ENCODE measurements around the gene MED17.
A peak's percentile ranks its signal among the peaks of the same experiment; 100 is the strongest.

MED17 gene

GRCh38 chr11:93740031-93740729, 43.9 kb upstream of the MED17 start:
- Histone ChIP-seq H3K9me3 (ENCODE audit: control extremely low read depth in 1 of 5, control insufficient read depth in 4 of 5, insufficient read depth in 2 of 5, low read depth in 1 of 5, low read length in 4 of 5) (no peaks in the 10 kb centered on the region), H3K4me3 (ENCODE audit: control insufficient read depth in 1 of 7, extremely low read depth in 1 of 7, insufficient read depth in 4 of 7, low read depth in 2 of 7, low read length in 6 of 7) (peak overlapping the region; percentile 21 to 99 (median 94)), H3K4me1 (ENCODE audit: control extremely low read depth in 1 of 4, control insufficient read depth in 4 of 4, insufficient read depth in 4 of 4, low read length in 3 of 4) (peaks cover 16 to 68% (median 36%) of the 10 kb centered on the region in 4 experiments), H3K27ac (ENCODE audit: insufficient read depth in 1 of 2, low read depth in 1 of 2, low read length in 2 of 2, poor library complexity in 1 of 2, severe bottlenecking in 2 of 2) (peak overlapping the region; percentile 92 to 97), H3K36me3 (ENCODE audit: control insufficient read depth in 4 of 4, insufficient read depth in 4 of 4, low read length in 3 of 4) (peaks cover 12 to 56% (median 30%) of the 10 kb centered on the region in 4 experiments), H3K27me3 (replicated peaks in 2 of 5; ENCODE audit: control insufficient read depth in 4 of 5, insufficient read depth in 5 of 5, low read length in 4 of 5) (no peaks in the 10 kb centered on the region)
- peak in 1 of 3 donors; percentile 58 for DNase-seq
- ChIA-PET CTCF (interaction anchor here (1.2 to 6.7 kb wide), 5 partner anchors 9 to 49 kb away, joined by 3 to 51 read pairs (median 12); no protein-coding TSS in a partner anchor), POLR2A (interaction anchor here (0.7 to 4.3 kb wide), 6 partner anchors 9 to 1597 kb away, joined by 3 to 47 read pairs (median 5); no protein-coding TSS in a partner anchor)
- 10% methylated on average over 6 of the region's 18 CpGs for WGBS (ENCODE audit: insufficient coverage)

GRCh38 chr11:93740730-93741093, 43.4 kb upstream of the MED17 start:
- Histone ChIP-seq H3K9me3 (ENCODE audit: control extremely low read depth in 1 of 5, control insufficient read depth in 4 of 5, insufficient read depth in 2 of 5, low read depth in 1 of 5, low read length in 4 of 5) (no peaks in the 10 kb centered on the region), H3K4me3 (ENCODE audit: control insufficient read depth in 1 of 7, extremely low read depth in 1 of 7, insufficient read depth in 4 of 7, low read depth in 2 of 7, low read length in 6 of 7) (peak overlapping the region; percentile 83 to 99 (median 94)), H3K27ac (ENCODE audit: insufficient read depth in 1 of 2, low read depth in 1 of 2, low read length in 2 of 2, poor library complexity in 1 of 2, severe bottlenecking in 2 of 2) (peak overlapping the region; percentile 92 to 97), H3K4me1 (ENCODE audit: control extremely low read depth in 1 of 4, control insufficient read depth in 4 of 4, insufficient read depth in 4 of 4, low read length in 3 of 4) (peaks cover 16 to 72% (median 38%) of the 10 kb centered on the region in 4 experiments), H3K27me3 (replicated peaks in 2 of 5; ENCODE audit: control insufficient read depth in 4 of 5, insufficient read depth in 5 of 5, low read length in 4 of 5) (no peaks in the 10 kb centered on the region), H3K36me3 (ENCODE audit: control insufficient read depth in 4 of 4, insufficient read depth in 4 of 4, low read length in 3 of 4) (peaks cover 8 to 51% (median 27%) of the 10 kb centered on the region in 4 experiments)
- DNase-seq = peak; percentile 62 to 81 (median 77)
- 0% methylated on average over 18 of the region's 20 CpGs for WGBS (ENCODE audit: insufficient coverage)
- CTCF ChIA-PET = interaction anchor here (1.3 to 6.7 kb wide), 5 partner anchors 9 to 30 kb away, joined by 3 to 51 read pairs (median 12); no protein-coding TSS in a partner anchor
- POLR2A ChIA-PET = interaction anchor here (0.8 to 4.3 kb wide), 5 partner anchors 9 to 27 kb away, joined by 4 to 47 read pairs (median 5); no protein-coding TSS in a partner anchor

- CTCF ChIA-PET = interaction anchor here (0.9 to 6.7 kb wide), 10 partner anchors 10 to 57 kb away, joined by 3 to 51 read pairs (median 7); partner anchors contain the start of gene MED17
- Histone ChIP-seq H3K4me1 (ENCODE audit: control extremely low read depth in 1 of 4, control insufficient read depth in 4 of 4, insufficient read depth in 4 of 4, low read length in 3 of 4) (peaks cover 16 to 72% (median 37%) of the 10 kb centered on the region in 4 experiments), H3K9me3 (ENCODE audit: control extremely low read depth in 1 of 5, control insufficient read depth in 4 of 5, insufficient read depth in 2 of 5, low read depth in 1 of 5, low read length in 4 of 5) (no peaks in the 10 kb centered on the region), H3K27ac (ENCODE audit: insufficient read depth in 1 of 2, low read depth in 1 of 2, low read length in 2 of 2, poor library complexity in 1 of 2, severe bottlenecking in 2 of 2) (peak within 1 kb of the TSS; percentile 92 to 97), H3K27me3 (replicated peaks in 2 of 5; ENCODE audit: control insufficient read depth in 4 of 5, insufficient read depth in 5 of 5, low read length in 4 of 5) (no peaks in the 10 kb centered on the region), H3K4me3 (ENCODE audit: control insufficient read depth in 1 of 7, extremely low read depth in 1 of 7, insufficient read depth in 4 of 7, low read depth in 2 of 7, low read length in 6 of 7) (peak within 1 kb of the TSS; percentile 83 to 99 (median 94)), H3K36me3 (ENCODE audit: control insufficient read depth in 4 of 4, insufficient read depth in 4 of 4, low read length in 3 of 4) (peaks cover 8 to 45% (median 21%) of the 10 kb centered on the region in 4 experiments)
- WGBS (ENCODE audit: insufficient coverage) = under 1% methylated on average over 51 of the region's 65 CpGs
- DNase-seq = peak; percentile 99
- POLR2A ChIA-PET = interaction anchor here (0.6 to 4.3 kb wide), 9 partner anchors 10 to 199 kb away, joined by 3 to 47 read pairs (median 4); partner anchors contain the start of genes MED17 and VSTM5
Measured at GRCh38 chr11:93741094-93741881, 42.8 kb upstream of the MED17 start, which contains the start of the genes C11orf54 and TAF1D. TSS of gene C11orf54 (plus strand) at chr11:93741672. CDS start at chr11:93747394, 5,722 bp downstream. TSS of gene TAF1D (minus strand) at chr11:93741495. CDS start at chr11:93739304, 2,191 bp downstream.

GRCh38 chr11:93741882-93742226, 42.2 kb upstream of the MED17 start:
- no peak for DNase-seq
- Histone ChIP-seq H3K4me3 (ENCODE audit: control insufficient read depth in 1 of 7, extremely low read depth in 1 of 7, insufficient read depth in 4 of 7, low read depth in 2 of 7, low read length in 6 of 7) (peak overlapping the region; percentile 83 to 99 (median 94)), H3K4me1 (ENCODE audit: control extremely low read depth in 1 of 4, control insufficient read depth in 4 of 4, insufficient read depth in 4 of 4, low read length in 3 of 4) (peaks cover 16 to 72% (median 35%) of the 10 kb centered on the region in 4 experiments), H3K36me3 (ENCODE audit: control insufficient read depth in 4 of 4, insufficient read depth in 4 of 4, low read length in 3 of 4) (peaks cover 7 to 39% (median 17%) of the 10 kb centered on the region in 4 experiments), H3K9me3 (ENCODE audit: control extremely low read depth in 1 of 5, control insufficient read depth in 4 of 5, insufficient read depth in 2 of 5, low read depth in 1 of 5, low read length in 4 of 5) (no peaks in the 10 kb centered on the region), H3K27me3 (replicated peaks in 2 of 5; ENCODE audit: control insufficient read depth in 4 of 5, insufficient read depth in 5 of 5, low read length in 4 of 5) (no peaks in the 10 kb centered on the region), H3K27ac (ENCODE audit: insufficient read depth in 1 of 2, low read depth in 1 of 2, low read length in 2 of 2, poor library complexity in 1 of 2, severe bottlenecking in 2 of 2) (peak overlapping the region; percentile 92 to 97)
- CTCF ChIA-PET = interaction anchor here (0.9 to 2.5 kb wide), 7 partner anchors 10 to 57 kb away, joined by 3 to 15 read pairs (median 3); partner anchors contain the start of gene MED17
- 0% methylated on average over 7 of the region's 8 CpGs for WGBS (ENCODE audit: insufficient coverage)
- POLR2A ChIA-PET = interaction anchor here (0.6 to 4.3 kb wide), 7 partner anchors 16 to 199 kb away, joined by 3 to 47 read pairs (median 4); partner anchors contain the start of genes MED17 and VSTM5

GRCh38 chr11:93743291-93743690, 40.8 kb upstream of the MED17 start:
- 96% methylated on average over 23 of the region's 23 CpGs for WGBS (ENCODE audit: insufficient coverage)
- ChIA-PET POLR2A (interaction anchor here (1.8 to 4.3 kb wide), 2 partner anchors 25 to 41 kb away, joined by 4 to 47 read pairs; partner anchors contain the start of gene MED17), CTCF (interaction anchor here (1.0 to 2.2 kb wide), 2 partner anchors 13 to 25 kb away, joined by 3 to 15 read pairs; no protein-coding TSS in a partner anchor)
- H3K36me3 ChIP-seq (ENCODE audit: control insufficient read depth in 4 of 4, insufficient read depth in 4 of 4, low read length in 3 of 4) = peaks cover 0 to 25% (median 10%) of the 10 kb centered on the region in 4 experiments
- peaks cover 16 to 60% (median 26%) of the 10 kb centered on the region in 4 experiments for H3K4me1 ChIP-seq (ENCODE audit: control extremely low read depth in 1 of 4, control insufficient read depth in 4 of 4, insufficient read depth in 4 of 4, low read length in 3 of 4)
- DNase-seq = peak in 1 of 3 donors; percentile 19
- H3K27ac ChIP-seq (ENCODE audit: insufficient read depth in 1 of 2, low read depth in 1 of 2, low read length in 2 of 2, poor library complexity in 1 of 2, severe bottlenecking in 2 of 2) = no peak overlapping the region
- no peaks in the 10 kb centered on the region for H3K9me3 ChIP-seq (ENCODE audit: control extremely low read depth in 1 of 5, control insufficient read depth in 4 of 5, insufficient read depth in 2 of 5, low read depth in 1 of 5, low read length in 4 of 5)
- H3K27me3 ChIP-seq (replicated peaks in 2 of 5; ENCODE audit: control insufficient read depth in 4 of 5, insufficient read depth in 5 of 5, low read length in 4 of 5) = no peaks in the 10 kb centered on the region
- no peak overlapping the region for H3K4me3 ChIP-seq (ENCODE audit: control insufficient read depth in 1 of 7, extremely low read depth in 1 of 7, insufficient read depth in 4 of 7, low read depth in 2 of 7, low read length in 6 of 7)

- ChIA-PET POLR2A (interaction anchor here (0.6 to 1.8 kb wide), 2 partner anchors 39 to 40 kb away, joined by 3 to 4 read pairs; partner anchors contain the start of gene MED17), CTCF (no interaction called here)
- no peaks in the 10 kb centered on the region for H3K9me3 ChIP-seq (ENCODE audit: control extremely low read depth in 1 of 5, control insufficient read depth in 4 of 5, insufficient read depth in 2 of 5, low read depth in 1 of 5, low read length in 4 of 5)
- 7% methylated on average over 3 of the region's 7 CpGs for WGBS (ENCODE audit: insufficient coverage)
- no peak for DNase-seq
- no peaks in the 10 kb centered on the region for H3K27me3 ChIP-seq (replicated peaks in 2 of 5; ENCODE audit: control insufficient read depth in 4 of 5, insufficient read depth in 5 of 5, low read length in 4 of 5)
- peaks cover 4 to 47% (median 14%) of the 10 kb centered on the region in 4 experiments for H3K4me1 ChIP-seq (ENCODE audit: control extremely low read depth in 1 of 4, control insufficient read depth in 4 of 4, insufficient read depth in 4 of 4, low read length in 3 of 4)
- H3K27ac ChIP-seq (ENCODE audit: insufficient read depth in 1 of 2, low read depth in 1 of 2, low read length in 2 of 2, poor library complexity in 1 of 2, severe bottlenecking in 2 of 2) = peak overlapping the region; percentile 69 to 70
- peaks cover 0 to 12% (median 5%) of the 10 kb centered on the region in 4 experiments for H3K36me3 ChIP-seq (ENCODE audit: control insufficient read depth in 4 of 4, insufficient read depth in 4 of 4, low read length in 3 of 4)
- peak overlapping the region in 2 of 7 experiments; percentile 57 to 60 for H3K4me3 ChIP-seq (ENCODE audit: control insufficient read depth in 1 of 7, extremely low read depth in 1 of 7, insufficient read depth in 4 of 7, low read depth in 2 of 7, low read length in 6 of 7)
Measured at GRCh38 chr11:93744669-93745004, 39.4 kb upstream of the MED17 start.
